Stimulated activated CD8-positive, alpha-beta memory T cell treated with anti-CD3 and anti-CD28 coated beads, Interleukin-2, amount 100 ng/mL, for 1 hour (primary cell): ENCODE data around the gene ALS2.
"Not testable (repeated sequence)": the region's sequence is repeated elsewhere in the genome, so short reads cannot be mapped to it uniquely, and the experiment has no call there.

Source experiments
- DNase-seq, 2 donors: peaks; one replicate each; pipeline ENCODE4 v3.0.0-alpha.2; 2020; ENCODE audit warnings: low read depth in 2 of 2

ALS2 gene

DNA sequence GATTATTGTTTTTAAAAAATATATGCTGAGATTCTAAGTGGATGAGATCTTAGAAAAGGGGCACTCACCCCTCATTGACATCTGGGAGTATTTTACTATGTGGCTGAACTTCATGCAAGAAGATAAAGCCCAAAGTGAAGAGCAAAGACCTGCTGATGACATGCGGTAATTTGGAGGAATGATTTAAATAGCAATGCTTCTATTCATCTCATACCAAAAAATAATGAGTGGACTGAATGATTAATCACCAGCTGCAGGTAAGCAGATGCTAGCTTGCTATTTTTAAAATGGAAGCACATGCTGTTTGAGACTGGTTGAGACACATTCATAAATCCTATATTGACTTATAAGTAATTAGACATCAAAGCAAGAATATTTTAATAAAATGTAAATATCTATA is 12.9 kb upstream of the ALS2 start:
- DNase-seq: no peak

DNA sequence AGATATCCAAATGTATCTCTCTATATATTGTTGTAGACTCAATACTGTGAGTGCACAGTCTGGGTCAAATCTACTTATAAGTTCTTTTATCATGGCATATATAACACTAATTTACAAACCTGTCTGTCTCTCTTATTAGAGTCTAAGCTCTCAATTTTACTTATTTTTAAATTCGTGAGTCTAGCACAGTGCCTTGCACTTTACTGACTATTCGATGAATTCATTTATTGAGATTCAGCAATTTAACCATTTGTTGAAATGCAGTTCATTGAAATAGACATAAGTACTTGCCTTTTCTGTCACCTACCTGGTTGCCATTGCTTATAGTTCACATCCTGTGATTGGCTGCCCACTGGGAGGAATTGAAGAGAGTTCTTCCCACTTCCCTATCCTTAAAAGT is 10.3 kb upstream of the ALS2 start:
- DNase-seq: no peak

DNA sequence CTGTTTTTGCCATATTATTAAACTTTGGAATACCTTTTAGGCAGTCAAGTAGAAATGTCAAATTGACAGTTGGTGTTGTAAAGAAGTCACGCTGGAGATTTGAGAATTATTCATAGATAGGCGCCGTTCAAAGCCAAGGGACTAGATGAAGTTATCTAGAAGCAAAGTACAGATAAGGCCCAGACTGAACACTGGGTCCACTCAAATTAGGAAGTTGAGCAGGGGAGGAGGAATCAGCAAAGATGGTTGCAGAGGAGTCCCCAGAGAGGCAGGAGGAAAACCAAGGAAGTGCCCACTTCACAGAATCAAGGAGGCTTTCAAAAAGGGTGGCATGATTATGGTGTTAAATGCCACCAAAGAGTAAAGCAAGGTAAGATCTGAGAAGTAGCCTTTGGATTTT is 9.6 kb upstream of the ALS2 start:
- DNase-seq: no peak

DNA sequence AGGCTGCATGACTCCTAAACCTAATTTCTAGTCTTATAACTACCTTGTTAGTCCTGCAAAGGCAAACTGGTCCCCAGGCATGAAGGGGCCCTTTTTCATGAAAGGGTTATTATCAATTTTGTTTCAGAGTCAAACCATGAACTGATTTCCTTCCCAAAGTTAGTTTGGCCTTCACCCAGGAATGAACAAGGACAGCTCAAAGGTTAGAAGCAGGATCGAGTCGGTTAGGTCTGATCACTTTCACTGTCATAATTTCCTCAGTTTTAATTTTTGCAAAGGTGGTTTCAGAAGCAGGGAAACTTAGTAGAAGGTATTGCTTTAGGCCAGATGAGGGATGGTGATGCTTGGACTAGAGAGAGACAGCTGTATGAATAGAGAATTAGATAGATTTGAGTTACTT is 8.7 kb upstream of the ALS2 start:
- no peak for DNase-seq

DNA sequence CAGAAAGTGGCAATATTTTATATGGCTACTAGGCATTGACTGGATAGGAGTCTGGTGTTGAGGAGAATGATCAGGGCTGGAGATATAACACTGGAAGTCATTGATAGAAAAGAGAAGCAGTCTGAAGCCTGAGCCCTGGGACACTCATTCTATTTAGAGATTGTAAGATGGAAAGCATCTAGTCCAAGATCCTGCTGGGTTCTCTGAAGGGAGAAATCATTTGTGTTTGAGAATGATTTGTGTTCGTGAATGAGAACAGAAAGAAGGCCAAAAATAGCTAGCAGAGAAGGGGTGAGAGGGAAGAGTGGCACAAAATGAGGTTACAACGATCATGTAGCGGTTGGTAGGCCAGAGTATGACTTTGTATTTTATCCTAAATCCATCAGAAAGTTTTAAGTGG is 7.6 kb upstream of the ALS2 start:
- no peak for DNase-seq

DNA sequence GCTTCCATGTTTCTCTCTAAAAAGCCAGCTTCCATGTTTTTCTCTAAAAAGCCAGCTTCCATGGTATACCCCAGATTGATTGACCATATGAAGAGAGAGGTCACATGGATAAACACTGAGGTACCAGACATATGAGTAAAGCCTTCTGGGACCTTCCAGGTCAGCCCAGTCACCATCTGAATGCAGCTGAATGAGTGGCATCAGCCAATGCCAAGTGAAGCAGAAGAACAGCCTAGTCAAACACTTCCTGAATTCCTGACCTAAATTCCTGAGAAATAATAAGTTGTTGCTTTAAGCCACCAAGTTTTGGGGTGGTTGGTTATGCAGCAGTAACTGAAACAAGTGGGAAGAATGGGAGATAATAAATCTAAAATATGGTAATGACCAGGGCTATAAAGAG is 5.7 kb upstream of the ALS2 start:
- DNase-seq: no peak

DNA sequence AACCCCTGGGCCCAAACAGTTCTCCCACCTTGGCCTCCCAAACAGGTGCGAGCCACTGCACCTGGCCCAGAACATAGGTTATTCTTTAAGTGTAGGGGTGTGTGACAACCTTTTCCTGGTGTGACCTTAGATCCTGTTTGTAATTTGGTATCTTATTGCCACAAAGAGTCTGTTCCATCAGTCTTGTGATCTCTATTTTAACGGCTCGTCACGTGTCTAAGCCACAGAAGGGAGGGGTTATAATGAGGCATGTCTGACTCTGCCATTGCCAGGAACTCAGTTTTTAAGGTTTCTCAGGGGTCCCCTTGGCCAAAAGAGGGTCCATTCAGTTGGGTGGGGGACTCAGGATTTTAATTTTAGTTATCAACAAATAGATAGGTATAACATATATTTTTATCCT is 4.4 kb upstream of the ALS2 start:
- no peak for DNase-seq

DNA sequence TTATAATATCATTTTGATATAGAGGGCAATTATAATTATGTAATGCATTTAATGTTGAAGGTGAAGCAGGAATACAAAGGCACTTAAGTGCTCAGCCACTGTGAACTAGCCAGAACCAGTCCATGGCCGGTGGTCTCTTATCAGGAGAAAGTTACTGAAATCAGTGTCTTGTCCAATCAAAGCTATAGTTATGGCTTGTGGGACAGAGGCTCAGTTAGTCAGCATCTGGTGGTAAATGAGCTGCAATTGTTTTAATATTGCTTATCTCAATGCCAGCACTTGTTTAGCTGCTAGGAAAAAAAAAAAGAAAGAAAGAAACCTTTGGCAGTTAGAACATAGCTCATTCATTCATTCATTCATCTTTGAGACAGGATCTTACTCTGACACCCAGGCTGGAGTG is 3.8 kb upstream of the ALS2 start:
- no peak for DNase-seq

DNA sequence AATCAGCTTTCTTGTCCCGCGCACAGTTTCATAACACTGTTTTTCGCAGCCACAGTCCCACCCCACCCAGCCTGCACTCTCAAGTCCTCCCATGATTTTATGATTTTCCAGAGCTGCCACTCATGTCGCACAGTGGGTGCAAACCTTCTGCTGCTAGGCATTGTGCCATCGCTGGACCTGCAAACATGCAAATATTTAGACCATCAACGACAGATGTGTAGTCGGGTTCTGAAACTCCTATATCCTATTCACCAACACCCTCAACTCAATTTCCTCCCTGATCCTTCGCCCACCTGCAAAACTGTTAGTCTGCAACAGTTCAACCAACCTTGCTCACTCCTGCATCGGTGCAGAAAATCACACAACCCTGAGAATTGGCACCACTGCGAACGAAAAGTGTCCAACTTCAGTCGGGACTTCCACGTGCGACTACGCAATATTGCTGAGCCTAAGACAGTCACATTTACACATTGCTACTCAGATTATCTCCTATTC is 871 bp upstream of the ALS2 start:
- DNase-seq: no peak

DNA sequence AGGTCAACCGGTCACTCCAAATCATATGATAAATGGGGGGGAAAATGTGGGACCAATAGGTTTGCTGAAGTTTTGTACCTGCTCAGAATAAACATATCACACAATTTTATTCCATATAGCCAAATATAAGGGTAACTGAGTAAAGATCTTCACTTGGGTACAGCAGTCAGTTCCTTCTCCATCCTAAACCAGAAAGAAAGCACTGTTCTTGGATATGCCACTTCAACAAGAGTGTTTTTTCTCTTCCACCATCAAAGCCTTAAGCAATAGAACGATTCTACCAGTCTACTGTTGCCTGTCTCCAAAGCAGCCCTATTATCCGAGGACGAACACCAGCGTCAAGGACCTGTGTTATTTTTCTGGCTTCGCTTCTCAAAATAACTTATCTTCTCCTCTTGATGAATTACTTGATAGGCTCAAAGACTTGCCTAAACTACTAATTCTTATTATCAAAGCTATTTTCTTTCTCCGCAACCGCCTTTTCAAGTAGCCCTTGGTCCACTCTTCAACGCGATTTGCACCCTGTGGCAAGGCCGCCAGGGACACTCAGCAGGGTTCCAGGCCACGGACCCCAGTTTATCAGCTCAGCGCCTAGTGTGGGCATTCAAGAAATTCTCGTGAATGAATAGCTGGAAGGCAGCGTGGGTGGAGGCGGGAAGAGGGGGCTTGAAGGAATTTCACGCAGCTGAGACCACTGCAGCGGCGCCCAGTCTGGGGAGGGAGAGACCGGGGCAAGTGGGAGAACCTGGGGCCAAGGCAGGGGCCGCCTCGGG is 646 bp downstream of the ALS2 start:
- DNase-seq: no peak

DNA sequence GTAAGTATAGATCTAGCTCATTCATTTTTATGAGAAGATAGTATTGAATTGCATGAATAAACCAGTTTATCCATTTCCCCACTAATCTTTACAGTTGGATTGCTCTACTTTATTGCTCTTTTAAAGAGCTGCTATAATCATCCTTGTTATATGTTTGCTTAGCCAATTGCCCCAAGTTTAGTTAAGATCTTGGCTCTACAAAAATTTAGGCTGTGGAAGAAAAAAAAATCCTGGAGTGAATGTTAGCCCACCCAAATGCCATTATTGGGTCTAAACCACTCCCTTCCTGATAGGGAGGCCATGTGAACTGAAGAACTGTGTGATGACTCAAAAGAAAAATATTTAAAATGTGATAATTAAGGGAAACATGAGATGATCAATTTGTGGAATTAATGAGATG is 2.9 kb downstream of the ALS2 start:
- DNase-seq: no peak

DNA sequence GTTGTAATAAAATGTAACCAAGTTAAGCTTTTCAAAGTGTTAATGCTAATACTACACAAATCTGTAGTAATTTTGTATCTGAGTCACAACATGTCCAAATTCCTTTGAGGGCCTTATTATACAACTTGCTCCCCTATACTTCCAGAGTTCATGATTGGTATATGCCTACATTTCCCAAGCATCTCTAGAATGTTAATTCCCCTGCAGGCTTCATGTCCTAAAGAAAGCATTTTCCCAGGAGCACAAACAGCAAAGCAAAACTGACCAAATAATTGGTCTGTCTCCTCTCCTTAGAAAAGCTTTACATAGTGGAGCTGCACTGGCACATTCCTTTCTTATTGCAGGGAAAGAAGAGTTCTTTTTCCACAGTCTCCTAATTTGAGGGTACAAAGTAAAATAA is 3.7 kb downstream of the ALS2 start:
- DNase-seq: no peak

DNA sequence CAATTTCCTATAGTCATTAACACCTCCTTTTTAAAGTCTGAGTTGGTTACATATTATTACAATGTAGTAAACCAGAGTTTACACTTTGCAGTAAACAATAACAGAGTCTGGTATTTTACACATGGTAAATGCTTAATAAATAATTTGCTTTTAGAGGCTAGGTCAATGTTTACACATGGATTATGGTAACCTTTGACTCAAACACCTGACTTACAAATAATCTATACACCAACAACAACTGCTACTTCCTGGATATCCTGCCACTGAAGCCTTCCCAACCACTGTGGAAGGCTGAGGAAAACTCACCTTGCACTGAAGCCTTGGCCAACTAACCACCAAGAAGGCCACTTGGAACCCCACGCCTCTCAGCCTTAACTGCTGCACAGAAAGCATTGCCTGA is 5.4 kb downstream of the ALS2 start:
- no peak for DNase-seq

DNA sequence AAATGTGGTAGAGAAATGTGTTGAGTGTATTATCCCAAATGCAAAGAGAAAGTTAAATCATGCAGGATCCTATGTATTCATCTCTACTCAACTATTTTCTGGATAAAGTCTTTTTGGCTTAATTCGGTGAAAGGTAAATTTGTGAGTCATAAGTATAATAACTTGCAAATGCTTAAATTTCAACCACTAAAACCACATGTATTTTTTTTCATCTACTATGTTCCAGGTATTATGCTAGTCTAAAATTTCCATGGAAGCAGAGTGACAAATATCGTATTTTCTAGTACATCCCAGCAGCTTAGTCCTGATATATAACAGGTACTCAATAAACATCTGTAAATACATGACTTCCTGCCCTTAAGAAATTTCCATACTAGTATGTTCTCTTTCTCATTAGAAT is 6.2 kb downstream of the ALS2 start:
- DNase-seq: no peak

DNA sequence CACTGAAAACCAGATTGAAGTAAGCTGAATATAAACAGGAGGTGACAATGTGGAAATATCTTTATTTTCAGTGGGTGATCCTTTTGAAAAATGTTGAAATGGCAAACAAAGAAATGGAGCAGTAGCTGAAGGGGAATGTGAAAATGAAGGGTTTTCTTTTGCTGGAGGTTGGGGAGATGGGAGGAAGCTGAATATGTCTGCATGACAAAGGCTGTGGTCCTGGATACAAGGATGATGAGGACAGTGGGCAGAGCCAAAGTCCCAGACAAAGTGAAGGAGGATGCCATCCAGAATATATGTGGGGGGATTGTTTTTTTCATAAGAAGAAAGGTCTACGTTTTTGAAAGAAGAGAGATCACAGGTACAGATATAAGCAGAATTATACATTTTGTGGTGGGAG is 6.7 kb downstream of the ALS2 start:
- DNase-seq: no peak

DNA sequence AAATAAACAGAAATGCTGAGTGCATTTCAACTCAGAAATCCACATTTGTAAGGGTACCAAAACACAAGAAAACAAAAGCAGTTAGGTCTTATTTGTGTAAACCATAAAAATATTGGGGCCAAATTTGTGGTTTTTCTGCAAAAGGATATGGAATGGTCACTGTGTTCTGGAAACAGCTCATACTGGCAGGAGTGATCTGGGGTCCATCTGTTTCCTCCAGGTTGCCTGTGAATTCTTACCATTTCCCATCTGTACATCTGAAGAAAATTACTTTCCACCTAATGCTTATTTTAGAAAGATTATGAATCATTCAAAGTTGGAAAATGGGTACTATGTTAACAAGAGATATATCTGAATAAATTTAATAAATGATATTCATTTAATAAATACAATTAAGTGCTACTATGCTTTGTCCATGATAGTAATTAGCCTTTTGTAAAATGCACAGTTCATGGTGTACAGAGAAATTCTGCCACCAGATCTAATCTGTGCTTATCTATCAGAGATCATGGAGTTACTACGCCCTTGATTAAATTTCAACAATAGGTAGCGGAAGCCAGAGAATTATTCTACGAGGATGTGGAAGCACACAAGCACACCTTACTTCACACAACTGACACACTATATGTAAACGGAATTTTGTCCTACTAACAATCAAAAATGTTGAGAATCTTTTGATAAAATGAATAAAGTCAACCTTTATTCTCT is 10.9 kb downstream of the ALS2 start:
- DNase-seq: no peak

DNA sequence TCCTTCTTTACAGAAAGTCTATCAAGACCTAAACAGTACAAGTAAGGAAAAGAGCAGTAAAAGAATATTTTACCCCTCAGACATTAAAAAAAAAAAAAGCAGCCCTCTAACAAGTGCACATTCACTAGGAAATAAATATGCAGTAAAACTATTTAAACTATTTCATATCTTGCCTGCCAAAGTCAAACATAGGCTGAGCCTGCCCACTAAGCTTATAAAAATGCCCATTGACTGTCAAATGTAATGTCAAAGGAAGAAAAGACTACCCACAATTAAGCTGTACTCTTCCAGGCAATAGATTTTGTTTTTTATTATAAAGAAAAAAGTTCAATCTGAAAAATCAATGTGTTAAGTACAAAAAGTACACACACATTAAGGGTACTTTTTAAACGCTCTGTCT is 11.8 kb downstream of the ALS2 start:
- no peak for DNase-seq

DNA sequence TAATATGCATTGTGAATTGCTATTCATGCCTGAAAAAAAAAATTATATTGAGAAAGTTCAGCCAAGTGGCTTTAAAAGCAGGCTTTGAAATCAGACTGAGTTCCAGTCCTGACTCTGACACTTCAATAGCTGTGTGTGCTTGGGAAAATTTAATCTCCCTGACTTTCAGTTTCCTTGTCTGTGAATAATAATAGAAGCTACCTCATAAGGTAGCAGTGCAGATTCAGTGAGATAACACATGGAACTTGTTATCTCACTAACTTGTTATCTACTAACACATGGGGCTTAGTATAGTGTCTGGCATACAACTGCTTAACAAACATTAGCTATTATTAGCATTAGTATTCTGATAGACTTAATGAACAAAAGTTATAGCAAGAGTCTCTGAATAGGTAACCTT is 14.9 kb downstream of the ALS2 start:
- DNase-seq: no peak

DNA sequence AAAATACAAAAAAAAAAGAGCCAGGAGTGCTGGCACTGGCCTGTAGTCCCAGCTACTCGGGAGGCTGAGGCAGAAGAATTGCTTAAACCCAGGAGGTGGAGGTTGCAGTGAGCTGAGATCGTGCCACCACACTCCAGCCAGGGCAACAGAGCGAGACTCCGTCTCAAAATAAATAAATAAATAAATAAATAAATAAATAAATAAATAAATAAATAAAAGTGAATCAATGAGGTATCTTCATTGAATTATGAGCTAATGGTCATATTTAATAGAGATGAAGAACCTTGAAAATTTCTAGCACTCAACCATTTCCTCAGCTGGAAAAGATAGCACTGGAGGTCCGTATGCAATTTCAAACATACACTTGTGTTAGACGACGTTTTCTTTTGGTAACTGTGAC is 16.3 kb downstream of the ALS2 start:
- DNase-seq: not testable (repeated sequence)

DNA sequence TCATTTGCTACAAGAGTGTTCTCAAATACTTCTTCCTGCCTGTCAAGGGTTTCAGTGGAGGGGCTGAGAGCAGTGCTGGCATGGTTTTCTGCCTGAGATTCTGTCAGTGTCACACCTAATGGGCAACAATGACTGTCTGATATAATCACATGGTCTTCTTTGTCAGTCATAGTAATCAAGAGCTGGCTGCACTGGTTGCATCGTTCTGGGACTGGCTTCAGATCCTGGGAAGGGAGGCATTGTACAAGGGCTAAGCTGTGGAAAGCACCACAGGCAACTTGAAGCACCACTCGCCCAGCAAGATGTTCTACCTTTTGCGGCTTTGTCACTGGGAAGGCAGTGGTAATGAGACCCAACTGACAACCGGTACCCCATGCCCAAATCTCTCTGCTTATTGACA is 19.6 kb downstream of the ALS2 start:
- no peak for DNase-seq

DNA sequence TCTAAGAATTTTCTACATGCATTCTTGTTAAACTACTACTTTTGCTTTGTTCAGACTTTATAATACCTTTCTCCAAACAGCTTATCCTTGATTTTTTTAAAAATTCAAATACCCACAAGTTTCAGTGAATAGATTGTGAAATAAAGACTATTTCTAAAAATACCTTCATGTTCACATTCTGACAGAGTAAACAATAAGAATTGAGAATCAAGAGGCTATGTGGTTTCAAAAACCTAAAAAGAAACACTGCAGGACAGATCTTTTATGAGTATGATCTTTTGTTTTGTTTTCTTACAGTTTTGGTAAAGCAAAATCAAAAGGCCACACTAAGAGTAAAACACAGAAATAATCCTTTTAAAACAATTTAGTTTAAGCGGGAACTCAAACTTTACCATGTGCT is 21.2 kb downstream of the ALS2 start:
- DNase-seq: no peak

DNA sequence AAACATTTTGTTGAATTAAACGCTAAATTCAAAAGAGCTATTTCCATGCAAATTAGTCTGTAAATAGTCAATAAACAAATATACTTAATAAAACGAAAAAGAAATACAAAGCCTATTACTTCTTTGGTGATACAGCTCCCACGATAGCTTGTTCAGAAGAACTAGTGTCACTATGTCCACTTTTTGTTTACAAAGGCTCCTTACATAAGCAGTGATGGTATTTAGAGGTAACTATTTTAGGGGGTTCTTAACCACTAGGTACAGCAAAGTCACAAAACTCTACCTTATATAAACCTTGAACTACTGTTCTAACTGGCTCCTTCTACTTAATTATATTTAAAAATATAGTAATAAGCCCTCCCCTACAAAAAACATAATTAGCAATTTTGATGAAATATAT is 21.9 kb downstream of the ALS2 start:
- no peak for DNase-seq

DNA sequence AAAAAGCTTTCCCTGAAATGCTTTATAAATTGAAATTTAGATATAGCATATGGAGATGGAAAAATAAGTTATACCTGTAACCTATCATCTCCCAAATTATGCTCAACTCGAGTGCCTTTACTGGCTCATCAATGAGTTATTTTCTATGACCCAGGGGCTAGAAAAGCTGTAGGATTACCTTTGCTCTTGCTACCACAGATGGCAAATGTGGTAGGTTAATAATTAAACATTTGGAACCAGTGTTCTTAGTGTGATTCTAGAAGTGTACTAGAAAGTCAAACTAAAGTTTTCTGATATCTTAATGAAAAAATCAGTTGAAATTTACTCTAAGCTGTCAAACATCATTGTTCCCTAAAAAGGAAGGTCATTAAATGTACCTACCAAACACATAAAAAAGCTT is 22.5 kb downstream of the ALS2 start:
- no peak for DNase-seq
